HL-60 (cell line): ENCODE measurements around the gene RAB32.

ENCODE experiments used
- CTCF ChIP-seq: IDR thresholded peaks from one replicate; pipeline ENCODE4 v1.5.1; 2011; ENCODE audit warnings: low read length, control low read depth, inconsistent platforms; ENCODE audit not compliant: insufficient read depth
- POLR2AphosphoS5 ChIP-seq: IDR thresholded peaks from 2 replicates; pipeline ENCODE4 v1.6.1; 2012; ENCODE audit warnings: low read depth
- TF ChIP-seq, protein P1 (sequence below): IDR thresholded peaks from 2 replicates; pipeline ENCODE4 v1.6.1; 2012; ENCODE audit warnings: low read depth; ENCODE audit not compliant: insufficient replicate concordance

- TF ChIP-seq, protein P1, sequence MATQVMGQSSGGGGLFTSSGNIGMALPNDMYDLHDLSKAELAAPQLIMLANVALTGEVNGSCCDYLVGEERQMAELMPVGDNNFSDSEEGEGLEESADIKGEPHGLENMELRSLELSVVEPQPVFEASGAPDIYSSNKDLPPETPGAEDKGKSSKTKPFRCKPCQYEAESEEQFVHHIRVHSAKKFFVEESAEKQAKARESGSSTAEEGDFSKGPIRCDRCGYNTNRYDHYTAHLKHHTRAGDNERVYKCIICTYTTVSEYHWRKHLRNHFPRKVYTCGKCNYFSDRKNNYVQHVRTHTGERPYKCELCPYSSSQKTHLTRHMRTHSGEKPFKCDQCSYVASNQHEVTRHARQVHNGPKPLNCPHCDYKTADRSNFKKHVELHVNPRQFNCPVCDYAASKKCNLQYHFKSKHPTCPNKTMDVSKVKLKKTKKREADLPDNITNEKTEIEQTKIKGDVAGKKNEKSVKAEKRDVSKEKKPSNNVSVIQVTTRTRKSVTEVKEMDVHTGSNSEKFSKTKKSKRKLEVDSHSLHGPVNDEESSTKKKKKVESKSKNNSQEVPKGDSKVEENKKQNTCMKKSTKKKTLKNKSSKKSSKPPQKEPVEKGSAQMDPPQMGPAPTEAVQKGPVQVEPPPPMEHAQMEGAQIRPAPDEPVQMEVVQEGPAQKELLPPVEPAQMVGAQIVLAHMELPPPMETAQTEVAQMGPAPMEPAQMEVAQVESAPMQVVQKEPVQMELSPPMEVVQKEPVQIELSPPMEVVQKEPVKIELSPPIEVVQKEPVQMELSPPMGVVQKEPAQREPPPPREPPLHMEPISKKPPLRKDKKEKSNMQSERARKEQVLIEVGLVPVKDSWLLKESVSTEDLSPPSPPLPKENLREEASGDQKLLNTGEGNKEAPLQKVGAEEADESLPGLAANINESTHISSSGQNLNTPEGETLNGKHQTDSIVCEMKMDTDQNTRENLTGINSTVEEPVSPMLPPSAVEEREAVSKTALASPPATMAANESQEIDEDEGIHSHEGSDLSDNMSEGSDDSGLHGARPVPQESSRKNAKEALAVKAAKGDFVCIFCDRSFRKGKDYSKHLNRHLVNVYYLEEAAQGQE = no peak
- TF ChIP-seq CTCF (no peak), POLR2AphosphoS5 (no peak)
These were observed 787 bp upstream of the RAB32 start for GRCh38 chr6:146542881-146543210.
